ENCODE measurements around the gene P3H1. TPM values are rescaled to one million over a fixed set of nuclear protein-coding genes. Genes with fewer than 3 reads are reported as not detected.

Gene P3H1
- total RNA-seq, 4 donors from 2014 or later = 3.0 to 7.0 (median 5.6) TPM

DNA sequence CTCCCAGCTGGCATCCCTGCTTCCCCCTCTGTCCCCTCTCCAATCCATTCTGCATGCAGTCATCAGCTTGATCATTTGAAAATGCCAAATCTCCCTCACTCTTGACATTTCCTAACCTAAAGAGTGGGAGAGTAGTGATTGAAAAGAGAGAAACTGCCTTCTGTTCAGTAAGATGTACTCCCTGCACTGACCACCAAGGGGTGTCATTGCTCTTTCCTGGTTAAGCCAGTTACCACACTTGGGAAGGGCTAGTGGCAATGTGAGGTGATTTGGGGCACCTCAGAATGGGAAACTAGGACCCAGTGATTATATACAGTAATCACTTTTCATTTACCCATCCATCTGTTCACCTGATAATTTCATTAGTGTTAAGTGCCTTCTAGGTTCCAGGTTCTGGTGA lies 11.0 kb upstream of the P3H1 start:
- DNase-seq = no peak
- Histone ChIP-seq H3K4me1 (no peaks in the 10 kb centered on the region), H3K27me3 (no peaks in the 10 kb centered on the region), H3K4me3 (no peak overlapping the region), H3K36me3 (peaks cover 0 to 67% of the 10 kb centered on the region in 2 donors), H3K27ac (no peak overlapping the region), H3K9me3 (no peaks in the 10 kb centered on the region)
- intact Hi-C loops (cut with DNase I; ENCODE audit: low total_unique reads) (loop anchor here (1.0 kb wide), 1 partner anchor 295 kb away; no protein-coding TSS in a partner anchor), in situ Hi-C loops (cut with MboI; ENCODE audit: low sequenced_read_pairs in 4 of 4) (loop anchor here in 3 of 4 donors (10.0 to 25.0 kb wide), 2 partner anchors 284 to 297 kb away; no protein-coding TSS in a partner anchor)
- no peak for TF ChIP-seq POLR2A (IDR thresholded peaks at IDR 0.05)
- TF ChIP-seq, protein P1, sequence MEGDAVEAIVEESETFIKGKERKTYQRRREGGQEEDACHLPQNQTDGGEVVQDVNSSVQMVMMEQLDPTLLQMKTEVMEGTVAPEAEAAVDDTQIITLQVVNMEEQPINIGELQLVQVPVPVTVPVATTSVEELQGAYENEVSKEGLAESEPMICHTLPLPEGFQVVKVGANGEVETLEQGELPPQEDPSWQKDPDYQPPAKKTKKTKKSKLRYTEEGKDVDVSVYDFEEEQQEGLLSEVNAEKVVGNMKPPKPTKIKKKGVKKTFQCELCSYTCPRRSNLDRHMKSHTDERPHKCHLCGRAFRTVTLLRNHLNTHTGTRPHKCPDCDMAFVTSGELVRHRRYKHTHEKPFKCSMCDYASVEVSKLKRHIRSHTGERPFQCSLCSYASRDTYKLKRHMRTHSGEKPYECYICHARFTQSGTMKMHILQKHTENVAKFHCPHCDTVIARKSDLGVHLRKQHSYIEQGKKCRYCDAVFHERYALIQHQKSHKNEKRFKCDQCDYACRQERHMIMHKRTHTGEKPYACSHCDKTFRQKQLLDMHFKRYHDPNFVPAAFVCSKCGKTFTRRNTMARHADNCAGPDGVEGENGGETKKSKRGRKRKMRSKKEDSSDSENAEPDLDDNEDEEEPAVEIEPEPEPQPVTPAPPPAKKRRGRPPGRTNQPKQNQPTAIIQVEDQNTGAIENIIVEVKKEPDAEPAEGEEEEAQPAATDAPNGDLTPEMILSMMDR (IDR thresholded peaks at IDR 0.05 in 4 of 5, conservative IDR thresholded peaks at IDR 0.05 in 1 of 5) = peak in 4 of 5 experiments; percentile 25 to 48 (median 39)
- no peak for ATAC-seq

DNA sequence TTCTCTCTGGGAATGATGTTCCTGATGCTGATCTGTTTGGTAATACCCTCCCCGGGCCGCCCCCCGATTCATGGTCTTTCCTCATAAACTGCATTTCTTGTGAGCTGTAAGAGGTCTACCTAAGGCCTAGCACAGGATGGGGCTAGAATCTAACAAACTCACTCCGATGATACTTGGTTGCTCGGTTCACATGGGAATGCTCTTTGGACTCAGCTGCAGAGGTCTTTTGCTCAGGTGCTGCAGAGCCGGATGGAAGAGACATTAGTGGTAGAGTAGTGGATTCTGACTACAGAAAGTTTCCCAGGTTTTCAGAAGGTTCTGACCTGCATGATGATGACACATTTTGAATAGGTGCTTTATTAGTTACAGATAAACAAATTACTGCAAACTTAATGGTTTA lies 9.7 kb upstream of the P3H1 start:
- DNase-seq (no peak), ATAC-seq (no peak)
- Histone ChIP-seq H3K36me3 (peaks cover 0 to 67% of the 10 kb centered on the region in 2 donors), H3K4me3 (no peak overlapping the region), H3K27ac (no peak overlapping the region), H3K9me3 (no peaks in the 10 kb centered on the region), H3K4me1 (peaks cover 0 to 8% of the 10 kb centered on the region in 2 donors), H3K27me3 (no peaks in the 10 kb centered on the region)
- no peak for TF ChIP-seq POLR2A (IDR thresholded peaks at IDR 0.05)
- TF ChIP-seq, protein P1 (IDR thresholded peaks at IDR 0.05 in 4 of 5, conservative IDR thresholded peaks at IDR 0.05 in 1 of 5) = no peak
- in situ Hi-C loops (cut with MboI; ENCODE audit: low sequenced_read_pairs in 4 of 4) (loop anchor here in 3 of 4 donors (10.0 to 25.0 kb wide), 2 partner anchors 286 to 298 kb away; no protein-coding TSS in a partner anchor), intact Hi-C loops (cut with DNase I; ENCODE audit: low total_unique reads) (no loop called here)

DNA sequence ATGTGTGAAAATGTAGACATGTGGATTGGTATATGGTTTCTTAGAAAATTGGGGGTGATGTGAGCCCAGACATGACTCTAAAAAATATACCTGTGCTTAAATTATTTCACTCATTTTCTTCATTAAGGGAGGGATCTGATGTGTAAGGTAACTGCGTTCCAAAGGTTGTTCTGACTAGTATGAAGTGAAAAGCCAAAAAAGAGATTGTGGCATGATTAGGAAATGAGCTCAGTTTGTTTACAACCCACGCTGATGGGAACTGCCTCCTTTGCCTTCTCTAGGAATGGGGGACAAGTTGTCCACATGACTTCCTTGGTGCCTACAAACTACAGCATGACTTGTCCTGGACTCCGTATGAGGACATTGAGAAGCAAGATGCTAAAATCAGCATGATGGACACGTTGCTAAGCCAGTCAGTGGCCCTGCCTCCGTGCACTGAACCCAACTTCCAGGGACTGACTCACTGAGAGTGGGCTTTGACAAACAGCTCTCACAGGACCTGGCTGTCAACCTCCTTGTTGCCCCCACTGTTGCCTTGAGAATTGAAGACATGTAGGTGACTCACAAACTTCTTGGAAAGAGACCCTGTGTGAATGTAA lies 8.2 kb upstream of the P3H1 start:
- DNase-seq (no peak), ATAC-seq (no peak)
- in situ Hi-C loops (cut with MboI; ENCODE audit: low sequenced_read_pairs in 4 of 4) (loop anchor here (10.0 to 25.0 kb wide), 3 partner anchors 287 to 438 kb away; partner anchors contain the start of gene FOXJ3 (in 1 of the 4)), intact Hi-C loops (cut with DNase I; ENCODE audit: low total_unique reads) (no loop called here)
- Histone ChIP-seq H3K27ac (no peak overlapping the region), H3K4me1 (peaks cover 0 to 8% of the 10 kb centered on the region in 2 donors), H3K9me3 (no peaks in the 10 kb centered on the region), H3K36me3 (peaks cover 0 to 57% of the 10 kb centered on the region in 2 donors), H3K27me3 (no peaks in the 10 kb centered on the region), H3K4me3 (no peak overlapping the region)
- TF ChIP-seq, protein P1 (IDR thresholded peaks at IDR 0.05 in 4 of 5, conservative IDR thresholded peaks at IDR 0.05 in 1 of 5) = no peak
- TF ChIP-seq POLR2A (IDR thresholded peaks at IDR 0.05) = no peak

DNA sequence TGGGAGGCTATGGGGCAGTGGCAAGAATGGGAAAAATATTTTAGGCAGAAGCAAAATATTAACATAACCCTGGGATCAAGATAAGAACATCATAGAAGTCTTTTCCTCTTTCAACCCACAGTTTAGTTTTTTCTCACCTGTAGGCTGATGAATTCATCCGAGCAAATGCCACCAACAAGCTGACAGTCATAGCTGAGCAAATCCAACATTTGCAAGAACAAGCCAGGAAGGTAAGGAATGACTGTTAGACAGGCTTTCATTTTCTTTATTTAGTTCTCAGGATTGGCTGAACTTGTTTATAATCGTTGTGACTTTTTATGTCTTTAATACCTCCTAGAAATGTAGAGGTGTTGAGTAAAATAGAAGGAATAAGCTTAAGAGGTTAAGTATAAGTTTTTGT lies 6.6 kb upstream of the P3H1 start:
- no peak for TF ChIP-seq POLR2A (IDR thresholded peaks at IDR 0.05)
- TF ChIP-seq, protein P1 (IDR thresholded peaks at IDR 0.05 in 4 of 5, conservative IDR thresholded peaks at IDR 0.05 in 1 of 5) = no peak
- no peak for ATAC-seq
- intact Hi-C loops (cut with DNase I; ENCODE audit: low total_unique reads) = no loop called here
- Histone ChIP-seq H3K9me3 (no peaks in the 10 kb centered on the region), H3K36me3 (peaks cover 0 to 48% of the 10 kb centered on the region in 2 donors), H3K4me1 (peaks cover 12 to 14% of the 10 kb centered on the region in 2 donors), H3K4me3 (no peak overlapping the region), H3K27me3 (no peaks in the 10 kb centered on the region), H3K27ac (no peak overlapping the region)
- DNase-seq = no peak
- in situ Hi-C loops (cut with MboI; ENCODE audit: low sequenced_read_pairs in 4 of 4) = loop anchor here in 2 of 4 donors (10.0 to 25.0 kb wide), 3 partner anchors 289 to 436 kb away; partner anchors contain the start of gene FOXJ3 (in 1 of the 2)

All from gastrocnemius medialis (tissue), 4 donors.